Lung (tissue), 12 donors: Measurements from ENCODE around the gene CCDC40. TPM values are rescaled to one million over a fixed set of nuclear protein-coding genes. Genes with fewer than 3 reads are reported as not detected.

Source experiments
- ATAC-seq: fragments of 200-7000 bp; cut with Tn5 transposase; one replicate; pipeline ENCODE4 v1.9.1; 2020; ENCODE audit warnings: moderate number of reproducible peaks; ENCODE audit not compliant: insufficient read depth, low FRiP score
- DNase-seq, 3 donors: peaks; one replicate each; pipeline ENCODE4 v3.0.0-alpha.2; 2013 to 2017
- H3K27ac ChIP-seq, 2 donors: one replicate each; pipeline ENCODE4 v1.5.1; 2013; ENCODE audit warnings: mild to moderate bottlenecking in 2 of 2, moderate library complexity in 2 of 2, control low read depth in 1 of 2, inconsistent platforms in 1 of 2, low read depth in 1 of 2, low read length in 1 of 2
- H3K27me3 ChIP-seq, 3 donors: one replicate each; pipeline ENCODE4 v1.5.1; 2013; ENCODE audit warnings: low read length in 2 of 3; ENCODE audit not compliant: control insufficient read depth in 3 of 3, insufficient read depth in 3 of 3
- H3K36me3 ChIP-seq, 4 donors: one replicate each; pipeline ENCODE4 v1.5.1; 2013; ENCODE audit warnings: low read length in 4 of 4, mild to moderate bottlenecking in 1 of 4, moderate library complexity in 1 of 4; ENCODE audit not compliant: control insufficient read depth in 4 of 4, insufficient read depth in 4 of 4
- H3K4me1 ChIP-seq, 5 donors: one replicate each; pipeline ENCODE4 v1.5.1; 2013; ENCODE audit warnings: low read length in 5 of 5, mild to moderate bottlenecking in 2 of 5, moderate library complexity in 1 of 5; ENCODE audit not compliant: control insufficient read depth in 5 of 5, insufficient read depth in 5 of 5
- H3K4me3 ChIP-seq: one replicate; pipeline ENCODE4 v1.5.1; 2013; ENCODE audit warnings: mild to moderate bottlenecking, control low read depth, moderate library complexity
- H3K9ac ChIP-seq, 2 donors: one replicate each; pipeline ENCODE4 v1.5.1; 2013; ENCODE audit warnings: low read length in 2 of 2, control low read depth in 1 of 2; ENCODE audit not compliant: insufficient read depth in 1 of 2
- H3K9me3 ChIP-seq, 4 donors: one replicate each; pipeline ENCODE4 v1.5.1; 2013; ENCODE audit warnings: low read length in 3 of 4, mild to moderate bottlenecking in 1 of 4, moderate library complexity in 1 of 4; ENCODE audit not compliant: control insufficient read depth in 4 of 4, insufficient read depth in 3 of 4
- CTCF ChIP-seq: IDR thresholded peaks from 2 replicates; pipeline ENCODE4 v1.5.1; 2012; ENCODE audit warnings: mild to moderate bottlenecking; ENCODE audit errors: control extremely low read depth, extremely low read depth
- WGBS, 2 donors: extraction: QIAGEN DNeasy Blood & Tissue Kit; methylation state at CpG; one replicate each; pipeline ENCODE4 v1.1.7; 2013; 5-methylcytosine and 5-hydroxymethylcytosine counted together
- polyA plus RNA-seq, 2 donors: library from polyadenylated mRNA; stranded (reverse); fragments of 200-250 nt; gene quantifications; one replicate each; pipeline ENCODE4 v1.2.1, GENCODE V29; 2013
- total RNA-seq, 2 donors: library from RNA; depleted of rRNA in 1 of 2; stranded (reverse); fragments of >200 nt in 1 of 2; gene quantifications; one replicate each; pipeline ENCODE4 v1.2.1, GENCODE V29; 2014 to 2021
- donor health status: control.
- donor health status: control.
- donor health status: Bipolar disorder and iron deficiency.
- donor health status: healthy.
- donor health status: DM: yes; HTN: yes; CAD: no.

CCDC40 gene
- total and polyA plus RNA-seq, 4 donors = 6.0 to 34.5 (median 7.3) TPM

- no peak overlapping the region for H3K9ac ChIP-seq
- no peak overlapping the region for H3K4me3 ChIP-seq
- no peak overlapping the region for H3K27ac ChIP-seq
- ATAC-seq (no peak), DNase-seq (no peak)
- H3K27me3 ChIP-seq = no peaks in the 10 kb centered on the region
- no peak for TF ChIP-seq CTCF
- WGBS, 2 donors = 96% methylated on average over 7 of the region's 7 CpGs
- H3K9me3 ChIP-seq = peaks cover 0 to 2% (median 0%) of the 10 kb centered on the region in 4 donors
- peaks cover 43 to 56% (median 45%) of the 10 kb centered on the region in 4 donors for H3K36me3 ChIP-seq
- H3K4me1 ChIP-seq = peaks cover 0 to 16% (median 11%) of the 10 kb centered on the region in 5 donors
Observed at GRCh38 chr17:80141463-80142165, 105.2 kb downstream of the CCDC40 start.

DNA sequence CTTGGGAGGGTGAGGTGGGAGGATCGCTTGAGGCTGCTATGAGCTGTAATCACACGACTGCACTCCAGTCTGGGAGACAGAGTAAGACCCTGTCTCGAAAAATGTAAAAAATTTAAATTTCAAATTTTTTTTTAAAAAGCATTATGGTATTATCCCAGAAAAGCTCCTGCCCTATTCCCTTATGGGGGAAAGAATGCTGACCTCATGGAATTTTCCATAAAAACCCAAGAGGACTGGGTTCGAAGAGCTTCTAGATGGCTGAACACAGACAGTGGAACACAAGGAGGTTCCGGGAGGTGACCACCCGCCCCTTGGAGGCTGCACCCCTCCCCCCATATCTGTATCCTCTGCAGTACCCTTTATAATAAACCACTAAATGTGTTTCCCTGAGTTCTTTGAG is 106.5 kb downstream of the CCDC40 start:
- TF ChIP-seq CTCF = no peak
- no peak for ATAC-seq
- Histone ChIP-seq H3K27ac (no peak overlapping the region), H3K36me3 (peaks cover 31 to 44% (median 33%) of the 10 kb centered on the region in 4 donors), H3K4me1 (peaks cover 0 to 17% (median 11%) of the 10 kb centered on the region in 5 donors), H3K27me3 (no peaks in the 10 kb centered on the region), H3K4me3 (no peak overlapping the region), H3K9me3 (peaks cover 0 to 2% (median 0%) of the 10 kb centered on the region in 4 donors), H3K9ac (no peak overlapping the region)
- no peak for DNase-seq
- 95 to 98% methylated on average over 6 of the region's 6 CpGs for WGBS, 2 donors

DNA sequence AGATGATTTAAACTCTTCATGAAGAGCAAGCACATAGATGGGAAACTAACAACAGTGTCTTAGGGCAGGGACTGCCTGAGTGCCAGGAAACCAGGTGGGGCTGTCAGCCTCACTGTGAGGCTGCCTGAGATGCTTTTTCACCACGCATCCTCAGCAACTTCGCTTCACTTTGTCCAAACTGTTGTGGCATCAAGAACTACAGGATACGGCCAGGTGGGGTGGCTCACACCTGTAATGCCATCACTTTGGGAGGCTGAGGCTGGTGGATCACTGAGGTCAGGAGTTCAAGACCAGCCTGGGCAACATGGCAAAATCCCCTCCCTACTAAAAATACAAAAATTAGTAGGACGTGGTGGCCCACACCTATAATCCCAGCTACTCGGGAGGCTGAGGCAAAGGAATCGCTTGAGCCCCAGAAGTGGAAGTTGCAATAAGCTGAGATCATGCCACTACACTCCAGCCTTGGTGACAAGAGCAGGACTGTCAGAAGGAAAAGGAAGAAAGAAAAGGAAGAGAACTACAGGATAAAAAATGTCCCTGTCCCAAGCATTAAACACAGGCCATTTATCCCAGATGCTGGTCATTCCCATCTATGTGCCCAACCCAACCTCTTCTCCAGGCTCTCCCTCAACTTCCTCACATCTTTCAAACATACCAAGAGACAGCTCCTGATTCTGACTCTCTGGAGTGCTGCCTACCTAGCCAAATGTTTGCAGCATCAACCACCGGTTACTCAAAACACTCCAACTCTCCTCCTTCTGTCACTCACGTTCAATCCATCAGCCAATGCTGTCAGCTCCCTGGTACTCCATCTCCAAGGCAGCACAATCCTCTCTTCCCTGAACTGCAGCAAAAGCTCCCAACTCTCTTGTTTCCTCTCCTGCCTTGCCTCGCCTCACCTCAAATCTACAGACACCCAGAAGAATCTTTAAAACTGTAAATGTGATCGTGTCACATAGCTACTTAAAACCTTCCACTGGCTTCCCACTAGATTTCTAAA is 108.9 kb downstream of the CCDC40 start:
- ATAC-seq = no peak
- Histone ChIP-seq H3K9ac (peak overlapping the region; percentile 2 to 87), H3K9me3 (no peaks in the 10 kb centered on the region), H3K4me3 (peak overlapping the region; percentile 95), H3K4me1 (peaks cover 4 to 21% (median 16%) of the 10 kb centered on the region in 5 donors), H3K27ac (peak overlapping the region in 1 of 2 donors; percentile 41), H3K36me3 (peaks cover 9 to 23% (median 15%) of the 10 kb centered on the region in 4 donors), H3K27me3 (no peaks in the 10 kb centered on the region)
- TF ChIP-seq CTCF = no peak
- 47 to 52% methylated on average over 10 of the region's 10 CpGs for WGBS, 2 donors
- no peak for DNase-seq
